Epidermal melanocyte (primary cell): ENCODE measurements around the gene LAMC2.
"Not testable (repeated sequence)": the region's sequence is repeated elsewhere in the genome, so short reads cannot be mapped to it uniquely, and the experiment has no call there.

Experiments
- DNase-seq: peaks from one replicate; pipeline ENCODE4 v3.0.0; 2011; ENCODE audit warnings: low spot score; ENCODE audit not compliant: insufficient read length

LAMC2 gene

DNA sequence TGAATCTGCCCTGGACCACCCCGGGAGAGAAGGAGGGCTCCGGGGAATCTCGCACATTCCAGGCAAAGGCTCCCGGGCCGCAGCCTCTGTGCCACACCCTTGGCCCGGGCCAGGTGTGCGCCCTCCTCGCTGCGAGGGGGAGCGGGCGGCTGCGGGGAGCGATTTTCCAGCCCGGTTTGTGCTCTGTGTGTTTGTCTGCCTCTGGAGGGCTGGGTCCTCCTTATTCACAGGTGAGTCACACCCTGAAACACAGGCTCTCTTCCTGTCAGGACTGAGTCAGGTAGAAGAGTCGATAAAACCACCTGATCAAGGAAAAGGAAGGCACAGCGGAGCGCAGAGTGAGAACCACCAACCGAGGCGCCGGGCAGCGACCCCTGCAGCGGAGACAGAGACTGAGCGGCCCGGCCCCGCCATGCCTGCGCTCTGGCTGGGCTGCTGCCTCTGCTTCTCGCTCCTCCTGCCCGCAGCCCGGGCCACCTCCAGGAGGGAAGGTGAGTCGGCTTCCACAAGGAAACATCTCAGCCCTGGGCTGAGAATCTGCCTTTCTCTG, at the start of gene LAMC2:
TSS of gene LAMC2 (plus strand) at position 324 of the 550 bp plus-strand sequence. CDS start at position 413, 89 bp downstream.
- no peak for DNase-seq

DNA sequence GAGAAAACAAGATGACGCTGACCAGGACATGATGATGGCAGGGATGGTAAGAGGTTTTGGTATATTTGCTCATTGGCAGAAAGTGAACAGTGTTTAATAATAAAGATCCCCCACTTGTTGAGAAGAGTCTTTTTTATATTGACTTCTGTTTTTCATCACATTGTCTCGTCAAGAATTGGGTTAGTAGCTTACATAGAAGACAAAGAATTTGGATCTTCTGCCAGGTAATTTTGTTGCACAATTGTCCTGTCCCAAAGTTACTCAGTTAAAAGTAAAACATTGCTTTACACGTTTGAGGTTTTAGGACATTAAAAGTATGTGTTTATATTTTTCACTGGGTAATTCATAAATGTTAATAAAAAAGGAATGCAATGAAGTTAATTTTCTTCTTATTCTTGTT, 48.3 kb upstream of the LAMC2 start:
- DNase-seq = no peak

DNA sequence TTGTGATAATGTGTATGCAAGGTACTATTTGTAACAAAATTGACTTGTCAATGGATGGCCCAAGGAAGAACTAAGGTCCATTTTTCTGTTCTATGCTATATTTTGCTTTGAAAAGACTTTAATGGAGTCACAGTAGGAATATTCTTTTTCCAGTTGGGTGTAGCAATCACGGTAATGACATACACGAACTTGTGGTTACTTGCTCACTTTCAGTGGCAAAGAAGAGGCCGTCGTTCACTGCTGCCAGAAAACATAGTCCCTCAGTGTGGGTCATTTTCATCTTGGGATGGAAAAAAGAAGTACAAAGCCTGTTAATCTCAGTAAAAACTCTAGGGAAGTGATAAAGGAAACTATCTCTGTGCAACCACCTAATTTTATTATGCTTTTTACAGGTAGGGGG, 47.8 kb upstream of the LAMC2 start:
- no peak for DNase-seq

DNA sequence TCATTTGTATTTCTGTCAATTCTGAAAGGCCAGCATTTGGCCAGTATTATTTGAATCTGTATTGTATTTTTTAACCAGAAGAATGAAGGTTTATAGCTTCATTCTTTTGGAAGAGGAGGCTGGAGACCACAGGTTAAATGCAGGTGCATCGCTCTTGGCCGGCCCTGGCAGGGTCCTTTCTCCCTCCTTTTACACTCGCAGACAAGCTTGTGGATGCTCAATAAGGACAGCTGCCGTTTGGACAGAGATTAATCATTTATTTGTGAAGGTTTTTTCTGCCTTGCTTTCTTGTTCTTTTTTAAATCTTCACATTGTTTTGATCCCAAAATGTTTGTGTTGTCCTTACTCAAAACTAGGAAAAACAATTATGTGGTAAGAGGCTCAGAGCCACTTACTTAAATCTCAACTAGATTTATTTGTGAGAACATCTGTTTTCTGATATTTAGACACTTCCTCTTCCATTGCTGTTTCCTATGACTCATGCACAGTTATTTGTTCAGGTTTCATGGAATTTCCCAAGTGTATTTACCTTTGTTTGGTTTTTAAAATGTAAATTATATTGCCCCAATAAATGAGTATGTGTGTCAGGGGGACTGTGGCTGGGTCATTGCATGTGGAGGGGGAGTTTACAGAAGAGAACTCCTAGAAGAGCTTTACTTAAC, 46.7 kb upstream of the LAMC2 start:
- no peak for DNase-seq

DNA sequence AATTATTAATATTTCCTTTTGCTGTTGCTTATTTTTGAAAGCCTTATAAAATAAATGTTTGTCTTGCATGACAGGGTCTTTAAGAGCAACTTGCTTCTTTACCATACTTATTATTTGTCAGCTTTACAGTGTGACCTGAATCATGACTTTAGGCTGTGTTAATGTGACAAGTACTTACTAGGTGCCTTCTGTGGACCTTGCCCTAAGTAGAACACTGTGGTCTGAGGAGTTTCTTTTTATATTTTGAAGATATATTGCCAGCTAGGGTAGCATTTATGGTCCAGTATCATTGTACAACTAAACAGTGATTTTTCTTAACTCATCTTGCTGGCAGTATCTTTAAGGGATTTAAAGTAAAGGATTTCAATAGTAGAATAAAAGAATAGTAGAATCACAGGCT, 45.4 kb upstream of the LAMC2 start:
- DNase-seq = no peak

DNA sequence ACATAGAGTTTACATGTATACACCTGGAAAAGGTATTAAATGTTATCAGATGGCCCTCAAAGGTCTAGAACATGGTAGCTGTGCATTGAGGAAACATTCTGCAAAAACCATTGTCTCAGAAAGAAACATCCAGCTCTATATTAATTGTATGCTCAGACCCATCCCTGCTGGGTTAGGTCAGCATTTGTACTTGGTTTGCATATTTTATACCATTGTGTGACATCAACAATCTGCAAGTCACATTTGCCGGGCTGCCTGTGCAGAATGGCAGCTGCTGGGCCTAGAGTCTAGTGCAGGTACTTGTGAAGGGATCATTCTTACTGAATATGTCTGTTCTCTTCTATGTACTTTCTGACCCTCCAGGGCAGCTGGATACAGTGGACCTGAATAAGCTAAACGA, 43.9 kb upstream of the LAMC2 start:
- no peak for DNase-seq

DNA sequence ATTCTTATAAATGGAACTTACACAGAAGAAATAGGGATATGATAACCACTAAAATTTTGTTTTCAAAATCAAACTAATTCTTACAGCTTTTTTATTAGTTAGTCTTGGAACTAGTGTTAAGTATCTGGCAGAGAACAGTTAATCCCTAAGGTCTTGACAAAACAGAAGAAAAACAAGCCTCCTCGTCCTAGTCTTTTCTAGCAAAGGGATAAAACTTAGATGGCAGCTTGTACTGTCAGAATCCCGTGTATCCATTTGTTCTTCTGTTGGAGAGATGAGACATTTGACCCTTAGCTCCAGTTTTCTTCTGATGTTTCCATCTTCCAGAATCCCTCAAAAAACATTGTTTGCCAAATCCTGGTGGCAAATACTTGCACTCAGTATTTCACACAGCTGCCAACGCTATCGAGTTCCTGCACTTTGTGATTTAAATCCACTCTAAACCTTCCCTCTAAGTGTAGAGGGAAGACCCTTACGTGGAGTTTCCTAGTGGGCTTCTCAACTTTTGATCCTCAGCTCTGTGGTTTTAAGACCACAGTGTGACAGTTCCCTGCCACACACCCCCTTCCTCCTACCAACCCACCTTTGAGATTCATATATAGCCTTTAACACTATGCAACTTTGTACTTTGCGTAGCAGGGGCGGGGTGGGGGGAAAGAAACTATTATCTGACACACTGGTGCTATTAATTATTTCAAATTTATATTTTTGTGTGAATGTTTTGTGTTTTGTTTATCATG, 42.3 kb upstream of the LAMC2 start:
- no peak for DNase-seq

DNA sequence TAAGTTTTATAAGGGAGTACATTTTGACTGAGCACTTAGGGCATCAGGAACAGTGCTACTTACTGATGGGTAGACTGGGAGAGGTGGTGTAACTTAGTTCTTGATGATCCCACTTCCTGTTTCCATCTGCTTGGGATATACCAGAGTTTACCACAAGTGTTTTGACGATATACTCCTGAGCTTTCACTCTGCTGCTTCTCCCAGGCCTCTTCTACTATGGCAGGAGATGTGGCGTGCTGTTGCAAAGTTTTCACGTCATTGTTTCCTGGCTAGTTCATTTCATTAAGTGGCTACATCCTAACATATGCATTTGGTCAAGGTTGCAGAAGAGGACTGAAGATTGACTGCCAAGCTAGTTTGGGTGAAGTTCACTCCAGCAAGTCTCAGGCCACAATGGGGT, 41.3 kb upstream of the LAMC2 start:
- no peak for DNase-seq

DNA sequence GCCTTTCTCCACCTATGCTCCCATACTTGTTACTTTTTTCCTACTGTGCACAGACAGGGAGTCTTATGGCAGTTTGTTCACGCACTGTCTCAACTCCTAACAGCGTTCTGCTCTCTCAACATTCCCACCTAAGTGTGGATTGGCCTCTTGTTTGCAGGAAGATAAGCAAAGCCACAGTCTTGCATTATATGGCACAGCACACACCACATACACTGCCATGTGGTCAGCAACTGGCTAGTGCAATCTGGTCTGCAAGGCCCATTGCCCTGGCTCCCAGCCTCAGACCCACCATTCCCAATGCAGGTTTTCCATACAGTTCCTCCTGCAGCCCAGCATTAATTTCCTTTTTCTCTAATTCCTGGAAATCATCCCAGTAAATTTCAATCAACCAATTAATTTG, 38.3 kb upstream of the LAMC2 start:
- DNase-seq = no peak

DNA sequence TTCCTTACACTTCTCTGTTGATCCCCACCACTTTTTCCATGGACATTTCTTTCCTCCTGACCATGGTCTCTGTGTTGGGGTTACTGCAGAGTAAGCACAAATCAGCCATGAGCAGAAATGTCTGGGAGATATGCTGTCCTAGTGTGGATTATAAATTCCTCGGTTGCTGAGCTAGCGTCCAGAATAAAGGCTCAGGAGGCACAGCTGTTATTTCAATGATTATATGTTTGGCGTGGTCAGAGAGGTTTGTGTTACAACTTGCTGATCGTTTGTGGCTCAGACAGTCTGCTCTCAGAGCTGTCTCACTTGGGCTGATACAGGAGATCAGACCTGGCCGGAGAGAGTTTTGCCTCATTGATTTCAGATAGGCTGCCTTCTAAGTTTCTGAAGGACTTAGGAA, 37.5 kb upstream of the LAMC2 start:
- no peak for DNase-seq

DNA sequence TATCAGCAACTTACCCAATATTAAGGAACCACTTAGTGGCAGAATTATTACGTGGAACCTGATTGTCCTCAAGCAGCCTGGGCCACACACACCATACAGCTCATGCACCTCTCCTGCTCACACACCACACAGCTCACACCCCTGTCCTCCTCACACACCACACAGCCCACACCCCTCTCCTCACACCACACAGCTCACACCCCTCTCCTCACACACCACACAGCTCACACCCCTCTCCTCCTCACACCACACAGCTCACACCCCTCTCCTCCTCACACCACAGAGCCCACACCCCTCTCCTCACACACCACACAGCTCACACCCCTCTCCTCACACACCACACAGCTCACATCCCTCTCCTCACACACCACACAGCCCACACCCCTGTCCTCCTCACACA, 36.8 kb upstream of the LAMC2 start:
- DNase-seq = no peak

DNA sequence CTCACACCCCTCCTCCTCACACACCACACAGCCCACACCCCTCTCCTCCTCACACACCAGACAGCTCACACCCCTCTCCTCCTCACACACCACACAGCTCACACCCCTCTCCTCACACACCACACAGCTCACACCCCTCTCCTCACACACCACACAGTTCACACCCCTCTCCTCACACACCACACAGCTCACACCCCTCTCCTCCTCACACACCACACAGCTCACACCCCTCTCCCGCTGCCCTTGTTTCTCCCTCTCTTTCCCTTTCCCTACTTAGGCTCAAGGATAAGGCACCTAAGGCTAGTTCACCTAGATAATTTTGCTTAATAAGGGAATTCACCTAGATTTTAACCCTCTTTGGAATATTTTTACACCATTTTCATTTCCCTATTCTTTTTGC, 36.0 kb upstream of the LAMC2 start:
- not testable (repeated sequence) for DNase-seq

DNA sequence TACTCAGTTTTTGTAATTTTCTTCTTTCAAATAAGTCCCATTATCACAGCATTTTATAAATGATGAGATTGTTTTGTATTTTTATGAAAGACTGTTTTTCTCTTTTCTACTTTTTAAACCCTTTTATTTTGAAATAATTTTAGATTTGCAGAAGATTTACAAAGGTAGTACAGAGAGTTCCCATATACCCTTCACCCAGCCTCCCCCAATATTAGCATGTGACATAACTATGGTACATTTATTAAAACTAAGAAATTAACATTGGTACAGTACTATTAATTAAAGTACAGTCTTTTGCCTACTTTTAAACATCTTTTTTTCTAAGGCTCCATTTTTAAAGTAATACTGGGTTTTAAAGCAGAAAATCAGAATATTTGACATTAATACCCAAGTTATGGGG, 35.6 kb upstream of the LAMC2 start:
- DNase-seq = no peak

DNA sequence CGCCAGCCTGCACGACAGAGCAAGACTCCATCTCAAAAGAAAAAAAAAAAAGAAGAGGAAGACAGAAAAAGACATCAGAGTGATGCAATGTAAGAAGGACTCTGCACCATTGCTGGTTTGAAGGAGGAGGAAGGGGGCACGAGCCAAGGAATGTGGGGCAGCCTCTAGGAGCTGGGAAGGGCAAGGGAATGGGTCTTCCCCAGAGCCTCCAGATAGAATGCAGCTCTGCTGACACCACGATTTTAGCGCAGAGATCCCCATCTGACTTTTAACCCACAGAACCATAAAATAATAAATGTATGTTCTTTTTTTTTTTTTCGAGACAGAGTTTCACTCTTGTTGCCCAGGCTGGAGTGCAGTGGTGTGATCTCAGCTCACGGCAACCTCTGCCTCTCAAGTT, 33.9 kb upstream of the LAMC2 start:
- DNase-seq = no peak

DNA sequence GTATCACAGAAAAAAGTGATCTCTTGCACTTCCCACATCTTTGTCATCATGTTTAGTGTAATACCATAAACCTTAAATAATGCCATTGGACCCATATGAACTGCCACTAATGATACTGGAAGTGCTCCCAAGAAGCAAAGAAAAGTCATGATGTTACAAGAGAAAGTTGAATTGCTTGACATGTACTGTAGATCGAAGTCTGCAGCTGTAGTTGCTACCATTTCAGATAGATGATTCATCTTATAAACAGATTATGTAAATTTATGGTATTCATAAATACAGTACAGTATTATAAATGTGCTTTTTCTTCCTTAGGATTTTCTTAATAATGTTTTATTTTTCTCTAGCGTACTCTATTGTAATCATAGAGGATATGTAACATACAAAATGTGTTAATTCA, 30.1 kb upstream of the LAMC2 start:
- DNase-seq = no peak

DNA sequence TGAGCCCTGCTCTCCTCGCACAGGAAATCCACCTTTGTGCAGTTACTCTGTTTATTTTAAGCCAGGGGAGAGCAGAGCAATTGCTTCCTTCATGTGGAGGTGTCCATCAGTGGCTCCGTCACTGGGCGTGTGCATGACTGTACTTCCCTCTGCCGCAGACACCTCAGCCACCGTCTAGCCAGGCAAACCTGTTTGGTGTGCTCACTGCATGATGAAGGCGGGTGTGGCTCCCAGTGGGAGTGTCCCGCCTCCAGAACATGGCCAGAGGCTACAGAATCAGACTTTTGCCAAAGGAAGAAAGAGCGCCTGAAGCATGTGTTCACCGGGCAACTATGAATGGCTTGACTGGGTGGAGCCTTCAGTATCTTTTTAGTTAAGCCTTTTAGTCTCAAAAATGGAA, 26.1 kb upstream of the LAMC2 start:
- DNase-seq = no peak

DNA sequence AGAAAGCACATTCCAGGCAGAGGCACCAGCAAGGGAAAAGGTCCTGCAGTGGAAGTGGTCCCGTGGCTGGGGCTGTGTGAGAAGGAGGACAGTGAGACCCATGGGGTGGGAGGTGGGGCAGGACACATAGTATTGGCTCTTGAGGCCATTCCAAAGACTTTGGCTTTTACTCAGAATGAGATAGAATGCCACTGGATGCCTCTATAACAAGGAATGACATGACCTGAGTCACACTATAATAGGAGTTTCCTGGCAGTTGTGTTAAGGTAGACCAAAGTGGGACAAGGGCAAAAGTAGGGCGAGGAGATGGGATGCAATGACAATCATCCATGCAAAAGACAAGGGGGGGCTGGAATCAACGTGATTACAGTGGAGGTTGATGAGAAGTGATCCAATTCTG, 24.7 kb upstream of the LAMC2 start:
- DNase-seq = no peak

DNA sequence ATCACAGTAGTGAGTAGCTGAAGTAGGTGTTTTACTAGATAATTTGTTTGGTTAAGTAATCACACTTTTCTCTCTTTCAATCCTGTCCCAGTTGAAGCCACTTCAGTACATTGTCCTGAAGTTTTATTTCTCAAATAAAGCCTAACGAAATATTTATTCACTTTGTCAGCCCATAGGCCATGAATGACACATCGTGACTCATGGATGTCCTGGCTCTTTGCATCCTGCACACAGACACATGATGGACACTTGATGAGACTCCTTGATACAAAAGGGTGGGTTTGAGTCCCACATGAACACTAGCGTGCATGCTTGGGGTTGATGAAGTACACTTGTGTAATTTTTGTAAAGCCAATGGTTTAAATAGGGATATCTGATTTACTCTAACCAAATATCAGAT, 22.7 kb upstream of the LAMC2 start:
- DNase-seq = no peak

DNA sequence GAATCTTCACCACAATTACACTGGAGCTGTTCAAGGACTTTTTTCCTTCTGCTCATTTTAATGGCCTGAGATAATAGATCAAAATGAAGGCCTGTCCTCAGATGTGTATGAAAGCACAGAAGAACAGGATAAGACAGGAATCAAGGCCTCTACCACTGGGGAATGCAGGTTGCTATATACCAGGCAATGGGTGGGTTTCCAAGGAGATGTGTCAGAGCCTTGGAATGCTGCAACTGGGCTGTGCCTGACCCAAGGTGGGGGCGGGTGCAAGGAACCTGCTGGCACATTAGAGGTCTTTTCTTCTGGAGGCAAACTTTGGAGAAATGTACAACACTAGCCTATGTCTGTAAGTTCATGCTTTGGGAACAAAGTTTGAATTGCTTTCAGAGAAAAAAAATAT, 21.7 kb upstream of the LAMC2 start:
- no peak for DNase-seq

DNA sequence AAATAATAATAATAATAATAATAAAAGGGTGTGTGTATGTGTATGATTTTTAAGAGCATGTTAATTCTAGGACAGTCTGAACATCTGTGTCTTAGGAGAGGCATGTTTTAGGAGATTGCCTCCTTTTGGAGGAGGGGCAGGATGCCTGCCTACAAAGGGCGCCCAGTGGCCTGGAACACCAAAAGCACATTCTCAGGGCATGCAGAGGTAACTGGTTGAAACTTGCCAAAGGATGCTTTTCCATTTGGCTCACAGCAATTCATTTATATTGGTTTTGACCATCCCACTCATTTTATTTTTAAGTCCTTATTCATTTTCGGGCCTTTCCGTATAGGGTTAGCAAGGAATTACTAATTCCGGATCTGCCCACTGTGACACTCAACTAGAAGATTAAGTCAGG, 21.1 kb upstream of the LAMC2 start:
- no peak for DNase-seq

DNA sequence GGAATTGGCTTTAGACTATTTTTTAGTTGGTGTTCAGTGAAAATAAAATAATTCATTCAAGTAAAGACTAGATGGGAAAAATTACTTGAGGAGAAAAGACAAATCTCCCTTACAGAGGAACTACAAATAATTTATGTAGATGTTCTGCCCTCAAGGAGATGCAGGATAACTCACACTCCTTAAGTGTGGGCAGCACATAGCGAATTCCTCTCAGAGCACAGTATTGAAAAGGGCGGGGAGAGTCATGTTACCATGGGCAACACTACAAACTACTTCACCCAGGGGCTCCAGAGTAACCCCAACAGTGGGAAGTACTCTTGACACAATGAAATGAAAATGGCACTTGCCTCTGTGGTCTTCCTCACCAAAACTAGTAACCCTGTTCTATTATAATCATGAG, 20.6 kb upstream of the LAMC2 start:
- DNase-seq = no peak

DNA sequence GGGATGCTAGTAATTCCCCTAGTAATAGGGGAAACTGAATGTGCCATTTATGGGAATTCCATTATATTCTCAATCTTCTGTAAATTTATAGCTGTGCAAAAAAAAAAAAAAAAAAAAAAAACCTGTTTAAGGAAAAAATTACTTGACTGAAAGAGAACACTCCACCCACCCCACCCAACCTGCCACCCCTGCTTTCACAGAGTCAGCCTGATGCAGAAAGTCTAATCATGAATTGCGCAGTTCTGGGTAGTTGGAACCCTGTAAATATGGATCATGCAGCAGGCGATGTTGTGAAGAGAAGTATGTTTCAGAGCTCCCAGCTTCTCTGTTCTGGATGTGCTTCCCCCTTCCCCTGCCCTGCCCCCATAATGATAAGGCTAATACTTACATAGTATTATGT, 19.6 kb upstream of the LAMC2 start:
- DNase-seq = no peak

DNA sequence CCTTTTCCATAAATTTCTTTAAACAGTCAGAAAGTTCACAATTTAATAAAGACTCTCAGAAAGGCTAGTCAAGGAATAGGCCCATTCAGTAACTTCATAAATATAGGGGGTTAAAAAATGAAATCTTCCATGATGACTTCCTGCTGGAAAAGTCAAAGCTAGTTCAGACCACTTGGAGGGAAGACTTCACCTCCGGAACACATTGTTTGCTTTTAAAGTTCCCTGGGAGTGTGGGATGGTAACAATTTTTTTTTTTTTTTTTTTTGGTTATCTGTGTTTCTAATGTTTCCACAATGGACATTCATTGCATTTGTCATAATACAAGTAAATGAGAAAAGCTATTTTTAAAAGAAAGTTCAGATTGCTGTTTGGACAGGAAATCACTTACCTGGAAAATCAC, 18.4 kb upstream of the LAMC2 start:
- no peak for DNase-seq
